ENCODE measurements around the gene NMRK2.

The NMRK2 gene

GRCh38 chr19:3975144-3975543 lies 42.3 kb downstream of the NMRK2 start:
- TF ChIP-seq TAF1 (IDR thresholded peaks at IDR 0.05; ENCODE audit: low read depth, low read length) (no peak), POU2F2 (IDR thresholded peaks at IDR 0.05; ENCODE audit: low read depth, low read length) (0 out of 2 replicates have a peak, but pooled peaks have one; percentile 28)
- DNase-seq (ENCODE audit: insufficient read length, low spot score) (no peak), FAIRE-seq (no peak)

GRCh38 chr19:3975637-3976087 lies 42.8 kb downstream of the NMRK2 start:
- DNase-seq (ENCODE audit: insufficient read length, low spot score) (no peak), FAIRE-seq (no peak)
- TF ChIP-seq POLR2AphosphoS5 (IDR thresholded peaks at IDR 0.05; ENCODE audit: low read depth, low read length) (peak; percentile 86), POU2F2 (IDR thresholded peaks at IDR 0.05; ENCODE audit: low read depth, low read length) (no peak), POLR2A (IDR thresholded peaks at IDR 0.05; ENCODE audit: low read depth, low read length) (peak; percentile 83), SPI1 (IDR thresholded peaks at IDR 0.05; ENCODE audit: low read depth, low read length) (no peak)

GRCh38 chr19:3976495-3977241 lies 43.8 kb downstream of the NMRK2 start:
- no peak for FAIRE-seq
- TF ChIP-seq PAX5 (IDR thresholded peaks at IDR 0.05; ENCODE audit: insufficient read depth, low read length, severe bottlenecking): no peak
- peak; percentile 60 for TF ChIP-seq POLR2A (IDR thresholded peaks at IDR 0.05; ENCODE audit: low read depth, low read length)
- TF ChIP-seq POU2F2 (IDR thresholded peaks at IDR 0.05; ENCODE audit: low read depth, low read length): peak; percentile 11; the same call in 1 of the 2 replicates
- no peak for TF ChIP-seq TAF1 (IDR thresholded peaks at IDR 0.05; ENCODE audit: low read depth, low read length)
- no peak for TF ChIP-seq SPI1 (IDR thresholded peaks at IDR 0.05; ENCODE audit: low read depth, low read length)
- peak; percentile 64; the same call in 1 of the 2 replicates for TF ChIP-seq POLR2AphosphoS5 (IDR thresholded peaks at IDR 0.05; ENCODE audit: low read depth, low read length)
- no peak for DNase-seq (ENCODE audit: insufficient read length, low spot score)

- no peak for DNase-seq (ENCODE audit: insufficient read length, low spot score)
- TF ChIP-seq POU2F2 (IDR thresholded peaks at IDR 0.05; ENCODE audit: low read depth, low read length): 0 out of 2 replicates have a peak, but pooled peaks have one; percentile 30
- peak; percentile 49; the same call in 1 of the 2 replicates for TF ChIP-seq POLR2AphosphoS5 (IDR thresholded peaks at IDR 0.05; ENCODE audit: low read depth, low read length)
- no peak for TF ChIP-seq TAF1 (IDR thresholded peaks at IDR 0.05; ENCODE audit: low read depth, low read length)
- peak; percentile 60; the same call in 1 of the 2 replicates for TF ChIP-seq POLR2A (IDR thresholded peaks at IDR 0.05; ENCODE audit: low read depth, low read length)
- no peak for FAIRE-seq
Measured at GRCh38 chr19:3977242-3978143, 44.6 kb downstream of the NMRK2 start.

GRCh38 chr19:3978145-3978544 lies 45.3 kb downstream of the NMRK2 start:
- DNase-seq (ENCODE audit: insufficient read length, low spot score) (no peak), FAIRE-seq (no peak)
- no peak for TF ChIP-seq TAF1 (IDR thresholded peaks at IDR 0.05; ENCODE audit: low read depth, low read length)
- peak; percentile 14; the same call in 1 of the 2 replicates for TF ChIP-seq POLR2AphosphoS5 (IDR thresholded peaks at IDR 0.05; ENCODE audit: low read depth, low read length)

- FAIRE-seq (no peak), DNase-seq (ENCODE audit: insufficient read length, low spot score) (no peak)
- TF ChIP-seq SPI1 (IDR thresholded peaks at IDR 0.05; ENCODE audit: low read depth, low read length): no peak
- TF ChIP-seq PAX5 (IDR thresholded peaks at IDR 0.05; ENCODE audit: insufficient read depth, low read length, severe bottlenecking): no peak
- no peak for TF ChIP-seq TAF1 (IDR thresholded peaks at IDR 0.05; ENCODE audit: low read depth, low read length)
- TF ChIP-seq POLR2A (IDR thresholded peaks at IDR 0.05; ENCODE audit: low read depth, low read length): no peak; the same call in 1 of the 2 replicates
- TF ChIP-seq POLR2AphosphoS5 (IDR thresholded peaks at IDR 0.05; ENCODE audit: low read depth, low read length): no peak; the same call in 1 of the 2 replicates
- no peak for TF ChIP-seq POU2F2 (IDR thresholded peaks at IDR 0.05; ENCODE audit: low read depth, low read length)
Measured at GRCh38 chr19:3979289-3979673, 46.4 kb downstream of the NMRK2 start.

GRCh38 chr19:3979674-3980352 lies 46.9 kb downstream of the NMRK2 start:
- no peak for FAIRE-seq
- DNase-seq (ENCODE audit: insufficient read length, low spot score): no peak
- TF ChIP-seq POU2F2 (IDR thresholded peaks at IDR 0.05; ENCODE audit: low read depth, low read length) (0 out of 2 replicates have a peak, but pooled peaks have one; percentile 6), TAF1 (IDR thresholded peaks at IDR 0.05; ENCODE audit: low read depth, low read length) (no peak)

GRCh38 chr19:3980353-3981251 lies 47.7 kb downstream of the NMRK2 start:
- FAIRE-seq (no peak), DNase-seq (ENCODE audit: insufficient read length, low spot score) (no peak)
- TF ChIP-seq POU2F2 (IDR thresholded peaks at IDR 0.05; ENCODE audit: low read depth, low read length): no peak; the same call in 1 of the 2 replicates
- TF ChIP-seq SPI1 (IDR thresholded peaks at IDR 0.05; ENCODE audit: low read depth, low read length): no peak
- no peak for TF ChIP-seq PAX5 (IDR thresholded peaks at IDR 0.05; ENCODE audit: insufficient read depth, low read length, severe bottlenecking)
- TF ChIP-seq POLR2AphosphoS5 (IDR thresholded peaks at IDR 0.05; ENCODE audit: low read depth, low read length): no peak; the same call in 1 of the 2 replicates
- no peak for TF ChIP-seq TAF1 (IDR thresholded peaks at IDR 0.05; ENCODE audit: low read depth, low read length)
- TF ChIP-seq POLR2A (IDR thresholded peaks at IDR 0.05; ENCODE audit: low read depth, low read length): no peak

GRCh38 chr19:3981373-3981735 lies 48.5 kb downstream of the NMRK2 start:
- DNase-seq (ENCODE audit: insufficient read length, low spot score) (no peak), FAIRE-seq (no peak)
- TF ChIP-seq PAX5 (IDR thresholded peaks at IDR 0.05; ENCODE audit: insufficient read depth, low read length, severe bottlenecking): no peak
- TF ChIP-seq TAF1 (IDR thresholded peaks at IDR 0.05; ENCODE audit: low read depth, low read length): no peak
- TF ChIP-seq POLR2A (IDR thresholded peaks at IDR 0.05; ENCODE audit: low read depth, low read length): no peak

Data from GM12891 (cell line).